GM10248 (cell line): Measurements from ENCODE around the gene GBF1.

Experiments
- CTCF ChIA-PET: fragments of 300-600 bp; sonication (Branson Sonifier 250); formaldehyde crosslinking; extraction: SDS; loops from one replicate; lab custom pipeline; 2021; ENCODE audit warnings: antibody characterized with exemption; lab: Yijun Ruan, JAX
- POLR2A ChIA-PET: fragments of 350-650 bp; sonication (Branson Sonifier 250); formaldehyde crosslinking; extraction: SDS; loops from one replicate; lab custom pipeline; 2020; ENCODE audit warnings: antibody characterized with exemption; lab: Yijun Ruan, JAX
- DNase-seq: peaks from one replicate; pipeline ENCODE4 v3.0.0; 2012; ENCODE audit errors: extremely low spot score
- TF ChIP-seq, protein P1 (sequence below): IDR thresholded peaks from 2 replicates; pipeline ENCODE4 v1.5.1; 2012; ENCODE audit warnings: mild to moderate bottlenecking, low read depth; ENCODE audit errors: extremely low read depth, missing control alignments, control extremely low read depth

GBF1 gene

DNA sequence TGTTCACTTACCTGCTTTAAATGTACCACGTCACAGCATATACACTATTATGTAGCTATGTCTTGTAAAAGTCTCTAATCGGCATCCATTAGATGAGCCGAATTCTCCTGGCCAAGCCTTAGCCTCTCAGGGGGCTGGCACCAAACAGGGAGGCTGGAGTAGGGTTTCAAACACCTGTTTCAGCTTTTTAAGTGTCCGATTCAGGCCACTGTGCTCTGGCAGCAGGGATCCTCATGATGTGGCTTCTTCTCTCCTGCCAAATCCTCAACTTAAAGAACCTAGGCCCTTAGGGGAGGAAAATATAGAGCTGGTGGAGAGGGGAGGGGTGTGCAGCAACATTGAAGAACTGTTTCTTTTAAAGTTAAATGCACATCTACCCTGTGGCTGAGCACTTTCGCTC is 81.7 kb downstream of the GBF1 start:
- TF ChIP-seq, protein P1, sequence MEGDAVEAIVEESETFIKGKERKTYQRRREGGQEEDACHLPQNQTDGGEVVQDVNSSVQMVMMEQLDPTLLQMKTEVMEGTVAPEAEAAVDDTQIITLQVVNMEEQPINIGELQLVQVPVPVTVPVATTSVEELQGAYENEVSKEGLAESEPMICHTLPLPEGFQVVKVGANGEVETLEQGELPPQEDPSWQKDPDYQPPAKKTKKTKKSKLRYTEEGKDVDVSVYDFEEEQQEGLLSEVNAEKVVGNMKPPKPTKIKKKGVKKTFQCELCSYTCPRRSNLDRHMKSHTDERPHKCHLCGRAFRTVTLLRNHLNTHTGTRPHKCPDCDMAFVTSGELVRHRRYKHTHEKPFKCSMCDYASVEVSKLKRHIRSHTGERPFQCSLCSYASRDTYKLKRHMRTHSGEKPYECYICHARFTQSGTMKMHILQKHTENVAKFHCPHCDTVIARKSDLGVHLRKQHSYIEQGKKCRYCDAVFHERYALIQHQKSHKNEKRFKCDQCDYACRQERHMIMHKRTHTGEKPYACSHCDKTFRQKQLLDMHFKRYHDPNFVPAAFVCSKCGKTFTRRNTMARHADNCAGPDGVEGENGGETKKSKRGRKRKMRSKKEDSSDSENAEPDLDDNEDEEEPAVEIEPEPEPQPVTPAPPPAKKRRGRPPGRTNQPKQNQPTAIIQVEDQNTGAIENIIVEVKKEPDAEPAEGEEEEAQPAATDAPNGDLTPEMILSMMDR, result no peak
- DNase-seq, result no peak
- POLR2A ChIA-PET, result no interaction called here
- CTCF ChIA-PET, result interaction anchor here (0.9 to 2.4 kb wide), 10 partner anchors 9 to 96 kb away, joined by 3 to 13 read pairs (median 5); no protein-coding TSS in a partner anchor

DNA sequence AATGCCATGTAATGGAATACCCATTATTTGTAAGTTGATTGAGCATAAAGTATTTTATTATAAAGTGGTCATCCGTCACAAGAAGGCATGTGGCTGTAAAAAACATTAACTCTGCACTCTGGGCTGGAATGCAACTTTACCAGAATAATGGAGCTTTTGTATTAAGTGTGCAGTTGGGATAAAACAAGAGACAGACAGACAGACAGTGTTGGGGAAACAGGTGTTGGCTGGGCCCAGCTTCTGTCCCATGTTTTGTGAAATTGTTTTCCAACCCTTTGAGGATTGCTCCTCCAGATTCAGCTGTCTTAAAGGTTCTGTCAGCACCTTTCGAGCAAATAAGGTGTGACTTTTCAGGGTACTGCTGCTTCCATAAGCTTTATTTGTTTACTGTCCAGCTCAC is 82.3 kb downstream of the GBF1 start:
- ChIA-PET POLR2A (no interaction called here), CTCF (interaction anchor here (0.8 to 2.4 kb wide), 10 partner anchors 13 to 97 kb away, joined by 3 to 13 read pairs (median 4); no protein-coding TSS in a partner anchor)
- no peak for DNase-seq
- TF ChIP-seq, protein P1, result no peak

DNA sequence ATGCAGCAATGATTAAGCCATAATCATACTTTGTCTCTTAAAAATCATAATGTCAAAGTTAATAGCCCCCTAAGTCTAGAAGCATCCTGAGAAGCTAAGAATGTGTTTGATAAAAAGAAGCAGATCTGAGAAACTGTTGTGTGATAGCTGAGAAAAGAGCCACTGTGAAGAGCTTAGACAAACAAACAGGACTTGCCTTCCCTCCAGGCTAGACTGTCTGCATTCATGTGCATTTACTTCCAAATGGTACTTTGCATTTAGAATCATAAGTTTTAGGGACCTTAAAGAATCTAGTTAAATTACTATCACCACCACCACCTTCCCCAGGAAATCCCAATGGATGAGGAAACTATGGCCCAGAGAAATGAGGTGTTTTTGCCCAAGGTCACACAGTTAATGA is 87.4 kb downstream of the GBF1 start:
- TF ChIP-seq, protein P1, result no peak
- ChIA-PET CTCF (interaction anchor here (1.0 to 2.2 kb wide), 6 partner anchors 14 to 164 kb away, joined by 3 to 9 read pairs (median 4); no protein-coding TSS in a partner anchor), POLR2A (no interaction called here)
- DNase-seq, result no peak

DNA sequence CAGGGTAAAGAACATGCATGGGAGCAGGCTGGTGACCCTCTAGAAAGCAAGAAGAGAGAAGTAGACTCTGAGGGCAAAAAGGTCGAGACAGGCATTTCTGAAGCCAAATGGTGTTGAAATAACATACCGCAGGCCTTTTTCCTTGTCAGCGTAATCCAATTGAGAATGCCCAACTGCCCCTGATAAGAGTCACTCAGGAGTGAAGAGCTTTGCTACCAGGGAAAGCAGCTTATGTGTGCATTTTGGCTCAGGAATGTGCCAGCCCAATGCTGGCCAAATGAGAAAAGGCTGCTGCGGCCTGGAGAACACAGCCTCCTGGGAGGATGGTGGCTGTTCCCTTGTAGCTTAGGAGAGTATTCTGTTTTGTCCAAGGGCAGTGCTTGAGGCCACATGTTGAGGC is 88.8 kb downstream of the GBF1 start:
- ChIA-PET POLR2A (no interaction called here), CTCF (interaction anchor here (1.2 to 2.2 kb wide), 4 partner anchors 15 to 166 kb away, joined by 3 to 9 read pairs (median 4); no protein-coding TSS in a partner anchor)
- TF ChIP-seq, protein P1, result no peak
- DNase-seq, result no peak

DNA sequence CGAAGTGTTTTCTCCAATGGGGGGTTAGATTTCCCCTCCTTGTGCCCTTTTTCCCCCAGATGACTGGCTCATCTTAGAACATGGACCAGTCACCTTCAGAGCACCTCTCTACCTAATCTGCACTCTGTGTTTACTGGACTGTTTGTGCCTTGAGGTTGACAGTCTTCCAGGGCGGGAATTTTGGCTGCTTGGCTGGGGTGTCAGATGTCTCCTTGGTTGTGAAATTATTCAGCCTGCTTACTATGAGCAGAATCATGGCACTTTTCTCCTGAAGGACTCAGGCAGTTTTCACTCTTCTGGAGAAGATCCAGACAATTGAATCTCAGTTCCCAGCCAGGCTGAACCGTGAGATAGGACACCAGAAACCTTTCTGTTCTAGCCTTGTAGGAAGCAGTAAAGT is 89.9 kb downstream of the GBF1 start:
- TF ChIP-seq, protein P1, result no peak
- ChIA-PET CTCF (interaction anchor here (0.8 to 1.8 kb wide), 3 partner anchors 11 to 106 kb away, joined by 3 to 7 read pairs (median 6); no protein-coding TSS in a partner anchor), POLR2A (no interaction called here)
- no peak for DNase-seq

DNA sequence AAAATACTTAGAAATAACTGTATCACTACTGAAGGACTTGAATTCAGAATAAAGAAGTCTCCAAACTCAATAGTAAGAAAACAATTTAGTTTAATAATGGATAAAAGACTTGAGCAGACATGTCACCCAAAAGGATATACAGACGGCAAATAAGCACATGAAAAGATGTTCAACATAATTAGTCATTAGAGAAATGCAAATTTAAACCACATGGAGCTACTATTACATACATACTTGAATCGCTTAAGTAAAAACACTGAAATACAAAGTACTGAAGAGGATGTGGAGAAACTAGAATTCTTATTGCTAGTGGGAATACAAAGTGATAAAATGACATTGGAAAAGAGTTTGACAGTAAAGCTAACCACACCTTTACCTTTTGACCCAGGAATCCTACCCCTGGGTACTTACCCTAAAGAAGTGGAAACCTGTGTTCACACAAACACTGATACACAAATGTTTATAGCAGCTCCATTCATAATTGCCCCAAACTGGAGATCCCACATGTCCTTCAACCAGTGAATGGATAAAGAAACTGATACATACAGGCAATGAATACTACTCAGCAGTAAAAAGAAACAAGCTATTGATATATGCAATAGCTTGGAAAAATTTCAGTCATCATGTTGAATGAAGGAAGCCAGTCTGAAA is 95.8 kb downstream of the GBF1 start:
- TF ChIP-seq, protein P1, result no peak
- no peak for DNase-seq
- CTCF ChIA-PET, result interaction anchor here (0.8 to 5.8 kb wide), 10 partner anchors 11 to 246 kb away, joined by 3 to 45 read pairs (median 4); no protein-coding TSS in a partner anchor

More for the DNA sequence above, 95.8 kb downstream of the GBF1 start:
- POLR2A ChIA-PET, result no interaction called here
